Measurements from ENCODE around the gene MYOG.

Gene MYOG

DNA sequence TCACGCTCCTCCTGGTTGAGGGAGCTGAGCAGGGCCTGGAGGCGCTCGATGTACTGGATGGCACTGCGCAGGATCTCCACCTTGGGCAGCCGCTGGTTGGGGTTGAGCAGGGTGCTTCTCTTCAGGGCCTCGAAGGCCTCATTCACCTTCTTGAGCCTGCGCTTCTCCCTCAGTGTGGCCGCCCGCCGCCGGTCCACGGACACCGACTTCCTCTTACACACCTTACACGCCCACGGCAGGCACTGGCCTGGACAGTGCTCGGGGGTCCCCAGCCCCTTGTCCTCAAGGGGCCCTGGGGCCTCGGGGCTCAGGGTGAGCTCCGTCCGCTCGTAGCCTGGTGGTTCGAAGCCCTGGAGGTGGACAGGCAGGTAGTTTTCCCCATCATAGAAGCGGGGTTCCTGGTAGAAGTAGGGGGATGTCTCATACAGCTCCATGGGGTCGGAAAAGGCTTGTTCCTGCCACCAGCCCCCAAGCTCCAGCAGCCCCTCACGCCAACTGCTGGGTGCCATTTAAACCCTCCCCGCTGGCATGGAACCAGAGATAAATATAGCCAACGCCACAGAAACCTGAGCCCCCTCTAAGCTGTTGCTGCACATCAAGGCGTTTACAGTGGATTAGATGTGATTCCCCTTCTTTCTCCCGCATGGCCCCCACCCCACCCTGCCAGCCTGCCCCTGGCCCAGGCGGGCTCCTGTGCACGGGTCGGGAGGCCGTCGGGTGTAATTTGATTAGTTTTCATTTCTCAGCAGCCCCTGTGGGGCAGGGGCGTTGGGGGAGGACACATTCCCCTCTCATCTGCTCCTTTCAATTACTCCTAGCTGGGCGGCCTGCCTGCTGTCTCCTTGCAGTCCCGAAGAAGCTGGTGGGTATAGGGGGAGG is at the start of gene MYOG:
MYOG (minus strand) TSS at position 485 of the 879 bp plus-strand sequence; CDS start at position 434, 51 bp downstream.
- DNase-seq (ENCODE audit: low spot score) = no peak

DNA sequence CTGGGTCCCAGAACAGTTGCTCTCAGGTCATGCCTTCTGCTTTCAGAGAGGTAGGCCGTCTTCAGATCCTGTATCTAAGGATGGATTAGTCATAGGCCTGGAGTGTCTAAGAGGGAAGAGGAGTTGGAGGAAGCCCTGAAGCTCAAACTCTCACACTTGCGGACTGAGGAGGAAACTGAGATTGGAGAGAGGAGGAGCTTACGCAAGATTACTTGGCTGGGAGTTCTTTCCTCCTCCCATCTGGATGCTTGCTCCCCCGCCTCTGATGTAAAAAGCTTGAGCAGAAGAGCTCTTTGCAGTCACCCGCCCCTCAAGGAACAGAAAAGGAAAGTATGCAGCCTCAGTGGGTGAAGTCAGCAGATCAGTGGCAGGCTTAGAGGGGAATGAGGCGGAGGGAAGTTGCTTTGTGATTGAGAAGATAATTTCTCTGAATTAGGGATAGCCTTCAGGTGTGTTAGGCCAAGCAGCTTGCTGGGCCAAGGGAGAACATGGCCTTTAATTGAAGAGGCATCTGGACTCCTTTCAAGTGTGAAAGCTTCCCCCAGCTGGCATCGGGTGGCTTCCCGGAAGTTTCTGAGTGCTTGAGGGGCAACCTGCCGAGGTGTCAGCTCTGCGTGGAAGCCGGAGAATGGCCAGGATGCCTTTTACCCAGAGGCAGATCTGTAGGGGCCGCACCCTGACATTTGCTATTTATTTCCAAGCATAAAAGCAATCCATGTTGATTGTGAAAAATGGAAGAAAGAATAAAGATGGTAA is 48.3 kb upstream of the MYOG start:
- no peak for DNase-seq (ENCODE audit: low spot score)

DNA sequence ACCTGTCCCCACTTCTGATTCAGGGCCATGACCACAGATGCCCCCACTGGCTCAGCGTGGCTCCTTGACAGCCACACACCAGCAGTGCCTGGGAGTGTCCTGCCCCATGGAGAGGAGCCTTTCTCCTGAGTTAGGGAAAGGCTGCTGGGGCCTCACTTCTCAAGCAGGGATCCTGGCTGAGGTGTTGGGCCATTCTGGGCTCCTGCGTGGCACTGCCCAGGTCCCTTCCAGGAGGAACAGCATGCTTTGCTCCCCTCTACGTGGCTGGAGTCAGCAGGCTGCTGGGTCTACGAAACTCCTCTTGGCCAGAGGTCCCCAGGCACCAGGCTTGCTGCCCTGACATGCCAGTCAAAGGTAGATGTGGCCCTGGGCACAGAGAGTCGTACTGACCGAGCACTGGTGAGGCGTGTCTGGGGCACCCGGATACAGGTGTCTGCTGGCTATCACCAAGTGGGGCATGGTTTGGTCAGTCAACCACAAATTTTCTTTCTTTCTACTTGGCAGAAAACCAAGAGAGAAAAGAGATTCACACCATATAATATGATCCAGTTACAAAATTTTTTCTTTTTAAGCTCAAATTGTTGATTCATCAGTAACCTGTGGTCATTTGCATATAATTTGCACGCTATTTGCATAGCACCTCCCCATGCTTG is 45.9 kb upstream of the MYOG start:
- DNase-seq (ENCODE audit: low spot score) = no peak

DNA sequence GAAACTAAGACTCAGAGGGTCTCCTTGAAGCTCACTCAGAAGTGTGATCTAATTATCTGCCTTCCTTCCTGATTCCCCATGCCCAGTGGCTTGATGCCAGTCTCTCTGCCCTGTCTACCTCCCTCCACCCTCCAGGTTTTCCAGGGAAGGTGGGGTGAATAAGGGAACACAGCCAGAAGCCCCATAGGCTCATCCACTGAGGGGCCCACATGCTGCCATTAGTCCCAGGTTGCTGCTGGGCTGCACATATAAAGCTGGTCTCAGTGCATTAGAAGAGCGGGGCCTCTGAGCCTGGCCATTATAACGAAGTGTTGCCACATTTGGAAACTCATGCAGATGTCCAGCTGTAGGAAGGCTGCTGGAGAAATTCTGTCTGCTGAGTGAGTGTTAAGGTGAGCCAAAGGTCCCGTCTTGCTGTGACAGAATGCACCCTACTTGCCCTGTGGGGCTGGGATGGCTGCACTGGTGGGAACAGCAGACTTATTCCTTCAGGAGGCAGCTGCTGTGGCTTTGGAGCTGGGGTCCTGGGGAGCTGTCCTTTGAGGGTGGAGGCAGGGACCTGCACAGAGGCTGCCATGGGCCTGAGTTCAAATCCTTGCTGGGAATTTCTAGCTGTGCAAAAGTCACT is 44.7 kb upstream of the MYOG start:
- DNase-seq (ENCODE audit: low spot score) = no peak

DNA sequence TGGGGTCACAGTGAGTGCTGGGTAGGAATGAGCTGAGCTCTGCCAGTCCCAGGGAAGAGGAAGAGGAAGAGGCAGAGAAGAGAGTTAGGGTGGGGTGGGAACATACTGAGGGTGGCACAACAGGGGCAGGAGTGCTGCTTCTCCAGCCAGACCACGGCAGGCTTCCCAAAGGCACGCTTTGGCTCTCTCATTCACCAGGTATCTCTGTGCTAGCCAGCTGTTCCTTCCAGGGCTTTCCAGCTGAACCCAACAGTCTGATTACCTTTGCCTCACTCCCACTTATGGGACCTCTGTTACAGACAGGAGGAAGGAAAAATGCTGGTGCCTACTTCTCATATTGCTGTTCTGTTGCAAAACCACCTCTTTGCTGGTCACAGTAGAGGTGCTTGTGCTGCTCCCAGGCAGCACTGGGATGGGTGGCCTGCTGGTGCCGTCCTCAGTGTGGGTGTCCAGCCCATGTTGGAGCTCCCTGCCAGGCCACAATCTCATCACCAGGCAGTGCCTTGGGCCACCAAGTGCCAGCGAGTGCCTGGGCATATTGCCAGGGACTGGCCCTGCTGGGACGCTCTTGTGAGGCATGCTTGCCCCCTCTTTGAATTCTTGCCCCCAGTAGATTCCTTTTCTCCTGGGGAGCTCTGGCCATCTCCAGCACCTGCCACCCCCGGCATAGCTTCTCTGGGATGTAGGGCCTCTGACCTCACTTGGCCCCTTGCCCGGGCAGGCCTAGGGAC is 43.9 kb upstream of the MYOG start:
- DNase-seq (ENCODE audit: low spot score) = no peak

DNA sequence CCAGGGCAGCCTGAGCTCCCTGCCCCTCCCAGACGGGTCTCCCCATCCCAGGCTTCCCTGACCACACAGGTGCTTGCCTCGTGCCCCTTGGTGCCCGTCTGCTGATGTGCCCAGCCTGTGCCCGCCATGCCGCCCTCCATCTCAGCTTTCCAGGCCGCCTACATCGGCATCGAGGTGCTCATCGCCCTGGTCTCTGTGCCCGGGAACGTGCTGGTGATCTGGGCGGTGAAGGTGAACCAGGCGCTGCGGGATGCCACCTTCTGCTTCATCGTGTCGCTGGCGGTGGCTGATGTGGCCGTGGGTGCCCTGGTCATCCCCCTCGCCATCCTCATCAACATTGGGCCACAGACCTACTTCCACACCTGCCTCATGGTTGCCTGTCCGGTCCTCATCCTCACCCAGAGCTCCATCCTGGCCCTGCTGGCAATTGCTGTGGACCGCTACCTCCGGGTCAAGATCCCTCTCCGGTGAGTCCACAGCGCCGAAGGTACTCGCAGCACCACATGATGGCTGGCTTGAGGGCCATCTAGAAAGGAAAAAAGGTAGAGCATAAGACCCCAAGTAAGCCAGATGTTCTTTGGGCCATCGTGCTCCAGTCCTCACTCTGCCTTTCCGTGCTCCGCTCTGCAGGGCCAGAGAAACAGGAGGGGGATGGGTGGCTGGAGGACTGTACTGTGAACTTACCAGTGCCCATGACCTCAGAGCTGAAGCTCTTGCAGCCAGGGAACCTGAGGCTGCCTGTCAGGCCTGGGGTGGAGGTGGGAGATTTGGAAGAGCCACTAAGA is 43.1 kb upstream of the MYOG start:
- no peak for DNase-seq (ENCODE audit: low spot score)

DNA sequence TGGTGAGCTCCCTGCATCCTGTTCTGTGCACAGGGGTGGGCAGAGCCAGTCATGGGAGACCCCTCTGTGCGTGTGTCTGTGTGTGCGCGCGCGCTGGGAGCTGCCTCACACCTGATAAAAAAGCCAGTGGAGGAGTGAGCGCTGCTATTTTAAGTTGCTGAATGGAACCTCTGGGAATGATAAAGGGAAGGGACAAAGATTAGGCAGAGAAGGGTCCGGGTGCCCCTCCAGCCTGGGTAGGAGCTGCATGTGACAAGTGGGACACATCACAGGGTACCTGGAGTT is 42.6 kb upstream of the MYOG start:
- no peak for DNase-seq (ENCODE audit: low spot score)

DNA sequence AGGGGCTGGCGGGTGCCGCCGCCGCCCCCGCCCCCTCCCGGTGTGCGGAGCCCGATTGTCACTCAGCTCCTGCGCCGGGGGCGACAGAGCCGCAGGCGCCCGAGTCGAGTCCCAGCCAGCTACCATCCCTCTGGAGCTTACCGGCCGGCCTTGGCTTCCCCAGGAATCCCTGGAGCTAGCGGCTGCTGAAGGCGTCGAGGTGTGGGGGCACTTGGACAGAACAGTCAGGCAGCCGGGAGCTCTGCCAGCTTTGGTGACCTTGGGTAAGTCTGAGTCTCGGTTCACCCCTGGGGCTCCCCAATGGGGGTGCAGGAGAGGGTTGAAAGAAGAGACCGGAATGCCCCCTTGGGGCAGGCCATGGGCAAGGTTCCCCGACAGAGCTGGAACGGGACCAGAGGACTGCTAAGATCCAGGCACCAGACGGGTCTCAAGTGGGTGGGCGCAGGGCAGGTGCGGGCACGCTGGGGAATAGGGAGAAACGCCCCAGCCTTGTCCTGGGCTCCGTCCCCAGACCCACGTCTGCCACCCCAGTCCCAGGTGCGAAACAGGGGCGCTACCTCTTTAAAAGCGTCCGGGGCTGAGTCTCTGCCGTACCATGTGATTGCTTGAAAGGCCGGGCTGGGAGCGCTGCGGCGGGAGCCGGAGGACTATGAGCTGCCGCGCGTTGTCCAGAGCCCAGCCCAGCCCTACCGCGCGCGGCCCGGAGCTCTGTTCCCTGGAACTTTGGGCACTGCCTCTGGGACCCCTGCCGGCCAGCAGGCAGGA is 42.0 kb upstream of the MYOG start, which contains the start of gene ADORA1:
ADORA1 (plus strand) TSS at position 61 of the 765 bp plus-strand sequence. CDS start 1,116 bp downstream, outside the sequence.
- peak; percentile 89 for DNase-seq (ENCODE audit: low spot score)

DNA sequence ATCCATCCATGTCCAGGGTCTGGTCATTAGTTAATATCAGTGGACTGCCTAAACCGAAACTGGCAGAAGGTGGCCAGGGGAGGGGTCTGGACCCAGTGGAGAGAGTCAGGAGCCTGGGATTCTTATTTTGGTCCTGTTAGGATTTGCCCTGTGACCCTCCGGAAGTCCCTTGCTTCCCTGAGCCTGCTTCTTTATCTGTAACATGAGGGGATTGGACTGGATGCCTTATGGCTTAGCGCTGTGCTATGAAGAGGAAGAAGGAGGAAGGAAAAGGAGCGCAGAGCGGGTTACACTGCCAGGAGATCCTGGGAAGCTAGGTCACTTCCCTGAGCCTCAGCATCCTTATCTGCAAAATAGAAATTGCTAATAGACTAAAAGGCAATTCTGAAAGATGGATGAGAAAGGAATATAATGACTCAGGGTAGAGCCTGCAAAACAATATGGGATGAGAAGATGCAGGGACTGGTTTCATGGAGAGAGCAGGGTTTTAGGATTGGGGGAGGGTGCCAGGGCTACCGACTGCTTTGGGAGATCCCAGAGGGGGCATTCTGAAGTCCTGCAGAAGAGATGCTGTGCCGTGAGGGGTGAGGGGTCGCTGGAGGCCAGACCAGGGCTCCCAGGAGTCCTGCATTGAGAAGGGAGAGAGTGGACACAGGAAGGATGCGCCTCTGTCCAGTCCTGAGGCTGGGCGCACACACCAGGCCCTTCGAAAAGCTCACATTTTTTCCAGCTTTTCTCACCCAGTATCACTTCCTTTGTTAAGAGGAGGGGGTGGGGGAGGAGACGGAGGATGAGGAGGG is 41.3 kb upstream of the MYOG start:
- no peak for DNase-seq (ENCODE audit: low spot score)

DNA sequence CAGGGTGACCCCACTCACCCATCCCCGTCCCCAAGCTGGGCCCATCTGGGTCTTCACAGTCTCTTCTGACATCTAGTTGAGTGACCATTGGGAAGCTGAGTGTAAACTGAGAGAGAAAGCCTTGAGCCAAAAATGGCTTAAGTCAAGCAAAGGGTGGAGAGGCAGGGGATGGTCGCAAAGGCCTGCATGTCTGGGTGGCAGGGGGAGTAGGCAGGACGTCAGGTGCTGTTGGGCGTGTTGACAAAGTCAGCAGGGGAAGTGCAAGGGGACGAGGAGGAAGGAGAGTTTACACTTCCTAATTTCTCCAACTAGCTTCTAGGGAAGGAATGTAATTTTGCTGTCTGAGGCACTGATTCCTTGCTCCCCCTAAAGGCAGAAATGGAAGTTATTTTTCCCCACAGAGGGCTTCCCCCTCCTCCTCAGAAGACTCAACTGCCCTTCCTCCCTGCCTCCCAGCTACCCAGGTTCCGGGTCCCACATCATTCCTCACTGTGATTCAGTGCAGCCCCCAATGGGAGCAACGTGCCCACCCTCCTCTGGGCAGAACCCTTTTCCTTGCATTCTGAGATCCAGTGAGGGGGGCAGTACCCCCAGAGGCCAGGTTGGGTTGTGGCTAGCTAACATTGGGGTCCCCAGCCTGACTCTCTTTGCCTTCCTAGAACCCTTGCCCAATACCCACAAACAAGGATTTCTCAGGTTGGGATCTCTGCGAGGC is 40.5 kb upstream of the MYOG start:
- peak; percentile 63 for DNase-seq (ENCODE audit: low spot score)

DNA sequence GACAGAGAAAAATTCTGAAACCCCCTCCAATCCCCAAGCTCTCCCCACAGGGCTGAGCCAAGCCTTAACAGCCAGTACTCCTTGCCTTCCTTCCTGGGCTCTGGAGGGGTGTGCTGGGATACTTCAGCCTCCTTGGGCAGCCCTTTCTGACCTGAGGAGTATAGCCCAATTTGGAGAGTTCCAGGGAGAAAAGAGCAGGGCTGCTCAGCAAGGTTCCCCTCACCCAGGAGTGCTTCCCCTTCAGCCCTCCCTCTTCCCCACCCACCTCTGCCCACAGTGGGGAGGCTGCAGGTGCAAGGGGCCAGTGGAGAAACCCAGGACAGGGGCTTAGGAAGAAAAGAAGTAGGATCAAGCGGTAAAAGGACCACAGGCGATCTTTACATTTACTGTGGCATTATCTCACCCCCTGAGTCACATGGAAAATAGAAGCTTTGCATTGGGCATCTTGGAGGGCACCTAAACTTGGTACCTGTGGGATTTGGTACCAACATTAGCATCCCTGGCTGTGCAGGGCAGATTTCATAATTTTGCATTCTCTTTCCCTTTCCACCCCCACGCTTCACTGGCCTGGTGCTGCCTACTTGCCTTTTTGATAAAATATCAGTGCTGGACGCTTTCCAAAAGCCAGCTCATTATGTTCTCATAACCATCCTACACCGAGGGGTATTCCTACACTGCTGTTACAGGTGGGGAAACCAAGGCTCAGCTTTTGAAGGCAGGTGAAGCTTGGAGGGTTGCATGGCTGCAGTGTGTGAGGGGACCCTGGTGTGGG is 38.9 kb upstream of the MYOG start:
- DNase-seq (ENCODE audit: low spot score) = no peak

DNA sequence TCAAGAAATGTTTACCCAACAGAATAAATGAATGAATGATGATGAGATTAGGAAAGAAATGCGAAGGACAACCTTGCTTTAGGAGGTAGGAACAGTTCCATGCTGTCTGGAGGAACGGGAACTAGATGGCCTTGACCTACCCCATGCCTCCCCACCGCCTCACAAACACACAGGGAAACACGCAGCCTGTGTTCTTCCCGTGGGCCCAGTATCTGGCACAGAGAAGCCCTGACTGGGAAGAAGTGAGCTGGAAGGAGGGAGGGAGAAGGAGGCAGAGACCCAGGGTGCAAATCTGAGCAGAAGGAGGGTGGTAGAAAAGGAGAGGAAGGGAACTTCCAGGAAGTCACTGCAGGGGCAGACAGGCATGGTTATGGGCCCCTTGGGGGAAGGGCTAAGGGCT is 38.2 kb upstream of the MYOG start:
- DNase-seq (ENCODE audit: low spot score) = no peak

DNA sequence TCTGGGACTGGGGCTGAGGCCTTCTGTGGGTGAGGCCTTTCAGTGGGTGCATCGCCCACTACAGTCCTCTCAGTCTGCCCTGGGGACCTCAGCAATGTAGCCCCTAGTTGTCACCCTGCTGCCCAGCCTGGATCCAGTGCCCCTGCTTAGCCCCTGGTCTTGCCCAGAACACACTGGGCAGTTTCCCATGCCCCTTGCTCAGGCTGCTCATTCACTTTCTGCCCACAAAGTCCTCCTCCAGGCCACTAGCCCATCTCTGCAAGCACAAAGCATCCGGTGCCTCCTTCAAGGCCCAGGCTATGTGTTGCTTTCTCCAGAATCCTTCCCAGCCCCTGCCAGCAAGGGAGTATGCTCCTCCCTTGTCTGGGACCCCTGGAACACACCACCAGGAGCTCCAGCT is 36.3 kb upstream of the MYOG start:
- DNase-seq (ENCODE audit: low spot score) = no peak

DNA sequence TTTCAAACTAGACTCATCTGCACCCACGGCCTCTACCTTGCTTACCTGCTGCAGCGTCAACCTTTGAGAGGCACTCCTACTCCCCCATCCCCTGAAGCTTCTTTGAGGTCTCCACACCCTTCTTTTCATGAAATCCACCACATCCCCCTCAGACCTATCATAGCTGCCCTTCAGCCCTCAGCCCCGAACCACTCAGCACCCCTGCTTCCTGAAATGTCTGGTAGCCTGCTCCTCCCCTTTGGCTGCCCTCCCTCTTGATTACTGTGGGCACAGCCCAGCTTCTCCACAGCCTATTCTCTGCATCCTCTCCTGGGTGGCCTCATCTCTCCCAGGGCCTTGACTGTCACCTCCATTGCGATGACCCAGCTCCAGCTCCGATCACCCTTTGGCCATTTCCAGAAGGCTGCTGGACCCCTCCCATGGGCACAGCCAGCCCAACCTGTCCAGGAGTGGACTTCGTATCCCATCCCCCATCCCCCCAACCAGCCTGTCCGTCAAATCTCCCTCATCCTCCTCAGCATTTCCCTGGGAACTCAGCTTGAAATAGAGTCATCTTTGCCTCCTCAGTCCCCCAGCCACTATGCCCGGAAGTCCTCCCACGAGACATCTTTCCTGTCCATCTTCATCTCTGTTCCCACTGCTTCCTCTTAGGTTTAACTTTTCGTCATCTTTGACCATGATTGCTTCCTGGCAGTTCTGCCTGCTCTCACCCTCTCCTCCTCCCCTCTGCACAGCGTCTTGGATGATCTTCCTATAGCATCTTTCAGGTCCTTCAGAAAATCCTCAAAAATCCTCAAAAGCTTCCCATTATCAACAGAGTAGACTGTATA is 35.6 kb upstream of the MYOG start:
- DNase-seq (ENCODE audit: low spot score) = no peak

DNA sequence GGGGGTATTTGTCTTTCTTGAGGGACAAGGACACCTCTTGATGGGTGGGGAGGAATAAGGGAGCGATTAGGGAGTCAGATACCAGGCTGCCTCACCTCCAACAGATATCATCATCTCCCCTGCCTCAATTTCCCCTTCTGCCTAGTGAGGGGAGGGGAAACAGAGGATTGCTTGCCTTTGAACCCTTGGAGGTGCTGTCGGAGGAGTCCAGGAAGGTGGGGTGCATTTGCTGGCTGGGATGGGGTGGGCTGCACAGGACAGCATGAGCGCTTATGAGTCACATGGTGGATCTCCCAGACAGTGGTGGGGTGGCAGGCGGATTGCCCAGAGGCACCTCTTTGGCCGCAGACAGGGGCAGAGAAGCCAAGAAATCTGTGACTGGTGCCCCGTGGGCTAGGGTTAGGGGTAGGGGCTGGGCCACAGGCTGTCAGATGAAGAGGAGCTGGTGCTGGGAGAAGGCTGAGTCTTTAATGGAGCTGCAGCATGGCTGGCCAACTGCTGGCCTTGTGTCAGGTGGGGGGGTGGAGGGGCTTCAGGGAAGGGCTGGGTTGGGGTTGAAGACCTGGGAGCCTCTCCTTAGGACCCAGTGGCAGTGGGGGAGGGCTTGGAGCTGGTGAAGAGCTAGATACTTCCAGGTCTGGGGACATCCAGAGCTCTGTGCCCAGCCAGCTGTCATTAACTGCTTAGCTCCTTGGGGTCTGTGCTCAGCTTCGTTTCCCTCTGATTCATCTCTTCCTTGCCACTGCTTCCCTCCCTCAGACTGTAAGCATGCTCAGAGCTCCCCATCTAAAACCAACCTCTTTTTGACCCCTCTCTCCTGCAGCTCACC is 34.7 kb upstream of the MYOG start:
- DNase-seq (ENCODE audit: low spot score) = no peak

All from AG20443 (cell line).